ENCODE data around the gene CTTNBP2. TPM values are rescaled to one million over a fixed set of nuclear protein-coding genes. Genes with fewer than 3 reads are reported as not detected.

CTTNBP2 gene
- polyA plus RNA-seq, 1 donor from 2014 or later = 53.5 TPM

DNA sequence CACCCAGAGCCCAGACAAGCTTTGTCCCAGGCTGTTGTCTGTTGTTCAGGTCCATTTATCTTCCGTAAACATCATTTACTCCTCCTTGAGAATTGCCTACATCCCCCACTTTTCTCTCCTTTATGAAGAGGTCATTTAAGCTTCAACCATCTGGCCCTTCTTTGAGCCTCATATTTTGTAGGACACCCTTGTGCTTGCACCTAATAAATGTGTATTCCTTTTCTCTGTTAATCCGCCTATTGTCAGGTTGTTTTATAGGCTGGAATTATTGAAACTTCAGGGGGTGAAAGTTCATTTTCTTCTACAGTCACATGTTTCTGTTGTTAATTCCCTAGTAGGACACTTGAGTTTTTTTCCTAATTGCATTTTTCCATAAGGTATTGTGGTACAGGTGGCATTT lies 19.6 kb upstream of the CTTNBP2 start:
- Histone ChIP-seq H3K36me3 (ENCODE audit: insufficient read depth, low read length) (no peaks in the 10 kb centered on the region), H3K4me3 (ENCODE audit: low read length) (no peak overlapping the region), H3K9me2 (ENCODE audit: insufficient read depth, low read length) (no peaks in the 10 kb centered on the region), H3K27me3 (ENCODE audit: insufficient read depth, low read depth, low read length) (no peaks in the 10 kb centered on the region), H3K9ac (ENCODE audit: low read length) (no peak overlapping the region), H4K20me1 (ENCODE audit: insufficient read depth) (no peaks in the 10 kb centered on the region), H3K4me2 (ENCODE audit: low read length) (no peak overlapping the region), H3K9me3 (ENCODE audit: low read length) (no peaks in the 10 kb centered on the region), H3K27ac (ENCODE audit: low read length) (no peak overlapping the region), H2AFZ (ENCODE audit: low read depth, low read length) (no peak overlapping the region), H3F3A (ENCODE audit: insufficient read depth, low read length, poor library complexity, severe bottlenecking) (no peaks in the 10 kb centered on the region), H3K79me2 (replicated peaks; ENCODE audit: insufficient read depth, low read length) (no peaks in the 10 kb centered on the region)
- TF ChIP-seq EZH2 (IDR thresholded peaks at IDR 0.05; ENCODE audit: borderline replicate concordance, insufficient read depth, low read length, poor library complexity, severe bottlenecking) = no peak
- no peak for TF ChIP-seq TAF1 (IDR thresholded peaks at IDR 0.05; ENCODE audit: low read depth)
- no peak for TF ChIP-seq MXI1 (conservative IDR thresholded peaks at IDR 0.05; ENCODE audit: poor library complexity, severe bottlenecking)
- no peak for TF ChIP-seq REST (IDR thresholded peaks at IDR 0.05; ENCODE audit: borderline replicate concordance)
- TF ChIP-seq, protein P1, sequence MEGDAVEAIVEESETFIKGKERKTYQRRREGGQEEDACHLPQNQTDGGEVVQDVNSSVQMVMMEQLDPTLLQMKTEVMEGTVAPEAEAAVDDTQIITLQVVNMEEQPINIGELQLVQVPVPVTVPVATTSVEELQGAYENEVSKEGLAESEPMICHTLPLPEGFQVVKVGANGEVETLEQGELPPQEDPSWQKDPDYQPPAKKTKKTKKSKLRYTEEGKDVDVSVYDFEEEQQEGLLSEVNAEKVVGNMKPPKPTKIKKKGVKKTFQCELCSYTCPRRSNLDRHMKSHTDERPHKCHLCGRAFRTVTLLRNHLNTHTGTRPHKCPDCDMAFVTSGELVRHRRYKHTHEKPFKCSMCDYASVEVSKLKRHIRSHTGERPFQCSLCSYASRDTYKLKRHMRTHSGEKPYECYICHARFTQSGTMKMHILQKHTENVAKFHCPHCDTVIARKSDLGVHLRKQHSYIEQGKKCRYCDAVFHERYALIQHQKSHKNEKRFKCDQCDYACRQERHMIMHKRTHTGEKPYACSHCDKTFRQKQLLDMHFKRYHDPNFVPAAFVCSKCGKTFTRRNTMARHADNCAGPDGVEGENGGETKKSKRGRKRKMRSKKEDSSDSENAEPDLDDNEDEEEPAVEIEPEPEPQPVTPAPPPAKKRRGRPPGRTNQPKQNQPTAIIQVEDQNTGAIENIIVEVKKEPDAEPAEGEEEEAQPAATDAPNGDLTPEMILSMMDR (IDR thresholded peaks at IDR 0.05; ENCODE audit: poor library complexity, severe bottlenecking) = no peak
- no peak for TF ChIP-seq POLR2AphosphoS5 (IDR thresholded peaks at IDR 0.05)
- TF ChIP-seq SMC3 (conservative IDR thresholded peaks at IDR 0.05; ENCODE audit: poor library complexity) = no peak
- no peak for TF ChIP-seq RAD21 (conservative IDR thresholded peaks at IDR 0.05)
- TF ChIP-seq EP300 (conservative IDR thresholded peaks at IDR 0.05; ENCODE audit: poor library complexity, severe bottlenecking) = no peak

- H3K4me2 ChIP-seq (ENCODE audit: low read length) = no peak overlapping the region
- H4K20me1 ChIP-seq (ENCODE audit: insufficient read depth) = no peaks in the 10 kb centered on the region
- no peaks in the 10 kb centered on the region for H3K79me2 ChIP-seq (replicated peaks; ENCODE audit: insufficient read depth, low read length)
- TF ChIP-seq TAF1 (IDR thresholded peaks at IDR 0.05; ENCODE audit: low read depth) = no peak
- no peak for TF ChIP-seq SMC3 (conservative IDR thresholded peaks at IDR 0.05; ENCODE audit: poor library complexity)
- no peak for TF ChIP-seq EP300 (conservative IDR thresholded peaks at IDR 0.05; ENCODE audit: poor library complexity, severe bottlenecking)
- no peak for TF ChIP-seq MXI1 (conservative IDR thresholded peaks at IDR 0.05; ENCODE audit: poor library complexity, severe bottlenecking)
- TF ChIP-seq RAD21 (conservative IDR thresholded peaks at IDR 0.05) = no peak
- TF ChIP-seq, protein P1 (IDR thresholded peaks at IDR 0.05; ENCODE audit: poor library complexity, severe bottlenecking) = no peak
- TF ChIP-seq POLR2AphosphoS5 (IDR thresholded peaks at IDR 0.05) = no peak
- no peaks in the 10 kb centered on the region for H3K9me3 ChIP-seq (ENCODE audit: low read length)
- H3K36me3 ChIP-seq (ENCODE audit: insufficient read depth, low read length) = no peaks in the 10 kb centered on the region
- H3K27ac ChIP-seq (ENCODE audit: low read length) = no peak overlapping the region
- H3K9ac ChIP-seq (ENCODE audit: low read length) = no peak overlapping the region
- H3K9me2 ChIP-seq (ENCODE audit: insufficient read depth, low read length) = no peaks in the 10 kb centered on the region
- no peak overlapping the region for H3K4me3 ChIP-seq (ENCODE audit: low read length)
- H3K27me3 ChIP-seq (ENCODE audit: insufficient read depth, low read depth, low read length) = no peaks in the 10 kb centered on the region
- H2AFZ ChIP-seq (ENCODE audit: low read depth, low read length) = no peak overlapping the region
- no peaks in the 10 kb centered on the region for H3F3A ChIP-seq (ENCODE audit: insufficient read depth, low read length, poor library complexity, severe bottlenecking)
These were observed 16.4 kb upstream of the CTTNBP2 start for GRCh38 chr7:117889611-117890010.
